HG03354 (cell line): ENCODE results near the gene FASTK.
"Not testable (repeated sequence)": the region's sequence is repeated elsewhere in the genome, so short reads cannot be mapped to it uniquely, and the experiment has no call there.

Experiments
- ATAC-seq: cut with Tn5 transposase; IDR thresholded peaks from one replicate; pipeline ENCODE4 v1.9.1; 2021; ENCODE audit warnings: mild to moderate bottlenecking; ENCODE audit not compliant: unreplicated experiment, poor library complexity, severe bottlenecking

The FASTK gene

DNA sequence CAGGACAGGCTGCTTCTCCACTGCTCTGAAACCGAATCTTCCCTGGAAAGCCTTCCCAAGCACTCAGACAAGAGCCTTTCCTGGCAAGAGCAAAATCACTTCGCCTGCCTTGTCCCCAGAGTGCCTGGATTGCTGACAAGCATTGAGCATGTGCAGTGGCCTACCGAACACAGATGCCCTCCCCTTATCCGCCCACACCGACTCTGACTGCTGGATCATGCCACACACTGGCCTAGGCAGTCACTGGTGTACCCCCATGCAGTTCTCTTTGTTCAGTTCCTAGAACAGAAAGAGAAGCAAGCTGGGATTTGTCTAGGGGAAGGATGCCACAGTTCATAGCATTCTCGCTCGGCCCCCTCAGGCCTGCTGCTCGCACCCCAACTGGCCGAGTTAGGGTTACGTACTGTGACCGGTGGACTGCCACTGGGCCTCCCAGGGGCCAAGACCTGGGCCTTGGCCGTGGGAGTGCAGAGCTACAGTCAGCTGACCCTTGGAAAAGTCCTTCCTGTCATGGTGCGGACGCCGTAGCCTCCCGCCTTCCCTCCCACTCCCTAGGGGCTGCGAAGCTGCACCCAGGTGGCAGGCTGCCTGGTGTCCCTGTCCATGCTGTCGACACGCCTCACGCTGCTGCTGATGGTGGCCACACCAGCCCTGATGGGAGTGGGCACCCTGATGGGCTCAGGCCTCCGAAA lies 45.4 kb downstream of the FASTK start:
- no peak for ATAC-seq

DNA sequence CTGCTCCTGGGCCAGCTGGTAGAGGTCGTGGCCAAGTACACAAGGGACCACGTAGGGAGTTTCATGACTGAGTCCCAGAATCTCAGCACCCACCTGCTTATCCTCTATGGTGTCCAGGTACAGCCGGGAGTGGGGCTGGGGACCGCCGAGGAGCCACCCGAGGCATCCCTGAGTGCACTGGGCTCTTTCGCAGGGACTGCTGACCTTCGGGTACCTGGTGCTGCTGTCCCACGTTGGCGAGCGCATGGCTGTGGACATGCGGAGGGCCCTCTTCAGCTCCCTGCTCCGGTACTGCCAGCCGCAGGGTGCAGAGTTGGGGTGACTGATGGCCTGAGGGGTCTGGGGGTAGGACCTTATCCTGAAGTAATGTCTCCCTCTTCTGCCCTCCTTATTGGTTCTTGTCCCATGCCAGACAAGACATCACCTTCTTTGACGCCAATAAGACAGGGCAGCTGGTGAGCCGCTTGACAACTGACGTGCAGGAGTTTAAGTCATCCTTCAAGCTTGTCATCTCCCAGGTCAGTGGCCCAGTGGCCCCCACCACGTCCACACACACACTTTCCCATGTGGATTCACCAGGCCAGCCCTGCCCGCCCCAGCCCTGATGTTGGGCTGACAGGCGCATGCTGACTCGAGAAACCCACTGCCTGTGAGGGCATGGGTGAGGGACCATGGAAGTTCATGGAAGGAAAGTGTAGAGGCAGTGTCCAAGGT lies 46.1 kb downstream of the FASTK start:
- ATAC-seq, result no peak

DNA sequence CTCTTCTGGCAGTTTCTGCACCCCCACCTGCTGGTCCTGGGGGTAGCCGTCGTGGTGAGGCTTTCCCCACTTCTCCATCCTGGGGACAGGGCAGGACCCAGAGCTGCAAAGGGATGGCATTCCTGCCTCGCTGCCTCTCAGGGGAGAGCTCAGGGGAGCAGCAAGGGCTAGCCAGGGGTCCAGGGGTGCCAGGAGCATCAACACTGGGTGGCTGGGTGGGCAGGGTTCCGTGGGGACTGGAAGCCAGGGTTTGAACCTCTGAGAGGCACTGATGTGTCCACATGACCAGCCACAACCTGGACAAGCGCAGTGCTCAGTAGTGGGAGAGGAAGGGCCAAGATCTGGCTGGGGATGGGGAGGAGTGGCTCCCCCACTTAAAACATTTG lies 46.8 kb downstream of the FASTK start:
- ATAC-seq, result no peak

DNA sequence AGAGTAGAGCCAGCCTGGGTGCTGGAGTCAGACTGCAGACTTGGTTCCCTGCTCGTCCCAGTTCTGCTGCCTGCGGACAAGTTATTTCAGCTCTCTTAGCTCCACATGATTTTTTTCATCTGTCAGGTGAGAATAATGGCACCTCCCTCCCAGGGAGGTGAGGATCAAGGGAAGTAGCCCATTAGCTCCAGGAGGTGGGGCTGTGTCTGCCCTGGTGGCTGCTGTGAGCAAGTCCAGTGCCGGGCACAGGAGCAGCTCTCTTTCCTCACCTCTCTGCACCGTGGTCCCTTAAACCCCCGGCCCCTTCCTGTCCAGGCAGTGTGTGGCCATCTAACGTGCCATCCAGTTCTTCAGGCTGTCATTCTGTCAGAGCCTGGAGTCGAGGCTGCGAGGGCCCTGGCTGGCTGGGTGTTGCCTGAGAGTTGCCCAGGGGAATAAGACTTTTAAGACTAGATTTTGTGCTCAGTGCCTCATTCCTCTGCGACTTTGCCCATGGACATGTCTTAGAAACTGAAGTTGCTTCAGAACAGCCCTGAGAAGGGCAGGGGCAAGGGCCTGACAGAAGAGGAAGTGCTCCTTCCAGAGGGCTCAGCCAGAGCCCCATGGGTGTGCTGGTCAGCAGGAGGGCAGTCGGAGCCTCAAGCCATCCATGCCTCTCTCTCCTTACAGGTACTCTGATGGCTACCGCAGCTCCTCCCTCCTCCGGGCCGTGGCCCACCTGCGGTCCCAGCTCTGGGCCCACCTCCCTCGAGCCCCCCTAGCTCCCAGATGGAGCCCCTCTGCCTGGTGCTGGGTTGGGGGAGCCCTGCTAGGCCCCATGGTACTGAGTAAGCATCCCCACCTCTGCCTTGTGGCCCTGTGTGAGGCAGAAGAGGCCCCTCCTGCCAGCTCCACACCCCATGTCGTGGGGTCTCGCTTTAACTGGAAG lies 47.4 kb downstream of the FASTK start:
- no peak for ATAC-seq

DNA sequence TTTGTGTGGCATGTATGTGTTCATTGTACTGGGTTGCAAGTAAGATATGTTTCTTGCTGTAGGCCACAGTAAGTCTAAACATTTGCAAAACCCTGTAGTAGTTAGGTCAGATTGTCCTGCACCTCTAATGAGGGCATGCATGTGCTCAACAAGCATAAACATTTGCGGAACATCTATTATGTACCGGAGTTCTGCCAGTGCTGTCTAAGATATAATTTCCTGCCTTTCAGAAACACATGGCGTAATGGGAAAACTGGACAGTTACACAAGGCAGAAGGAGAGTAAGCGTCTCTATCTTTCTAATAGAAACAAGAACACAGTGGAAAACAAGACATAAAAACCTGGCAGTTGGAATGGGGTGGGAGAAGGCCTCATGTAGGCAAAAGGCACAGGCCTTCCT lies 49.6 kb downstream of the FASTK start:
- no peak for ATAC-seq

DNA sequence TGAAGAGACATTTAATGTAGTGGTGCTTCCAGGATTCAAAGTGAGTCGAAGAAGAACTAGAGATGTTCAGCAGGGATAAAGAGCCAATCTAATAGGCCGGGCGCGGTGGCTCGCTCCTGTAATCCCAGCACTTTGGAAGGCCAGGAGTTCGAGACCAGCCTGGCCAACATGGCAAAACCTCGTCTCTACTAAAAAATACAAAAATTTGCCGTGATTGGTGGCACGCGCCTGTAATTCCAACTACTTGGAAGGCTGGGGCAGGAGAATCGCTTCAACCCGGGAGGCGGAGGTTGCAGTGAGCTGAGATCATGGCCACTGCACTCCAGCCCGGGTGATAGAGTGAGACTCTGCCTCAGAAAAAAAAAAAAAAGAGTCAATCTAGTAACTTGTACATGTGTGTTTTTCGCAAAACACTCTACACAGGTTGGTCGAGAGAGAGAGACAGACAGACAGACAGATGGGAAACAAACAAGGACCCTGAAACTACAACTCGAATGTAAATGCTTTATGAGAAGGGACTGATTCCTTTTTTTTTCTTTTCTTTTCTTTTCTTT lies 51.6 kb downstream of the FASTK start:
- ATAC-seq, result no peak

DNA sequence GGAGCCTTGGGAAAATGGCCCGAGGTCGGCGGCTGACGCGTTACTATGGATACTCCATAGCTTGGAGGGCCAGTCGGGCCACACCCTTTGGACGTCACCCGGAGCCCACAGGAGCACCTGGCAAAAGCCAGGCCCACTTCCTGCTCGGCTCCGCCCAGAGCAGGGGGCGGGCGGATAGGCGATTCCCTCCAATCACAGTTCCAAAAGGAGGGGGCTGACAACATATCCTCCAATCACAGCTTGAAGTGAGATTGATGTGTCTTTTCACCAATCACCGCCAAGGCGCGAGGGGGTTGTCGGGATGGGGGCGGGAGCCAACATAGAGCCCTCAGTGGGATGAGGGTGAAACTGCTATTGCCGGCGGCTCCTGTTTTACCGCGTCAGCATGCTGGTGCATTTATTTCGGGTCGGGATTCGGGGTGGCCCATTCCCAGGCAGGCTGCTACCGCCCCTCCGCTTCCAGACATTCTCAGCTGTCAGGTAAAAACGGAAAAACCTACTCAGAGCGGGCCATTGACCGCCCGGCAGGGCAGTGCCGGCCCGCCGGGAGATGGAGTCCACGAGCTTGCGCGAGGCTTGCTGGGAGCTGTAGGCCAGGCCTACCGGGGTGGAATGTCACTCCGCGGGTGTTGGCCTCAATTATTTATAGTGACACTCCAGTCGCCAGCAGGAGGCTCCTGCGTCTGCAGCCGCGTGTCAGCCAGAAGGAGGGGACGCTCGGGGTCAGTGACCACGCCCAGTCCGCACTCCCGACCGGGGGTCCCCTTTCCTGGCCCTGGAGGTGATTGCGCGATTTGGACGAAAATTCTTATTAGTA lies 52.3 kb downstream of the FASTK start, which contains the start of gene ABCB8:
TSS of gene ABCB8 (plus strand) at position 320 of the 817 bp plus-strand sequence. CDS start at position 386, 66 bp downstream.
- peak; percentile 96 for ATAC-seq

DNA sequence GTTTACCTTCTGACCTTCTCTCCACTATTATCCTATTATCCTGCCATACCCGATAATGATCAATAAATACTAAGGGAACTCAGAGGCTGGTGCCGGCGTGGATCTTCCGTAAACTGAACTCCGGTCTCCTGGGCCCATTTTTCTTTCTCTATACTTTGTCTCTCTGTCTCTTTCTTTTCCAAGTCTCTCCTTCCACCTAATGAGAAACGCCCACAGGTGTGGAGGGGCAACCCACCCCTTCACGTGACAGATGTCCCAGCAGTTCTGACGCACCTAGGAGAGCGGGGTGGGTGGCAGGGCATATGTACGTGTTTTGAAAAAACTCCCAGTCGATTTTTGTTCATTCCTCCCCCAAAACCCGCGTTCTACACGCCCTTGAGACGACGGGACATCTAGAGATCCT lies 52.9 kb downstream of the FASTK start:
- not testable (repeated sequence) for ATAC-seq

DNA sequence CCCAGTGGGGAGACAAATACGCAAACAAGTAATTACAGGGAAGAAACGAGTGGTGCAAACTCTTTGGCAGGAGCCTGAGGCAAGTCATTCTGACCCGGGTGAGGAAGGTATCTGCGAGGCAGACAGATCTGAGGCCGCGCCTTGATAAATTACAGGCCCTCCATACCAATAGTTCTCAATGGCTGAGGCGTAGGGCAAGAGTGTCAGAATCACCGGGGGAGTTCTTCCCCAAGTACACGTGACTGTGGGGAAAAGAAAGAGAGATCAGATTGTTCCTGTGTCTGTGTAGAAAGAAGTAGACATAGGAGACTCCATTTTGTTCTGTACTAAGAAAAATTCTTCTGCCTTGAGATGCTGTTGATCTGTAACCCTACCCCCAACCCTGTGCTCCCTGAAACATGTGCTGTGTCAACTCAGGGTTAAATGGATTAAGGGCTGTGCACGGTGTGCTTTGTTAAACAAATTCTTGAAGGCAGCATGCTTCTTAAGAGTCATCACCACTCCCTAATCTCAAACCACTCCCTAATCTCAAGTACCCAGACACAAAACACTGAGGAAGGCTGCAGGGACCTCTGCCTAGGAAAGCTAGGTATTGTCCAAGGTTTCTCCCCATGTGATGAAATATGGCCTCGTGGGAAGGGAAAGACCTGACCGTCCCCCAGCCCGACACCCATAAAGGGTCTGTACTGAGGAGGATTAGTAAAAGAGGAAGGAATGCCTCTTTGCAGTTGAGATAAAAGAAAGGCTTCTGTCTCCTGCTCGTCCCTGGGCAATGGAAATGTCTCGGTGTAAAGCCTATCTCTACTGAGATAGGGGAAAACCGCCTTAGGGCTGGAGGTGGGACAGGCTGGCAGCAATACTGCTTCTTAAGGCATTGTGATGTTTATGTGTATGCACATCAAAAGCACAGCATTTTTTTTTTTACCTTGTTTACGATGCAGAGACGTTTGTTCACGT lies 53.6 kb downstream of the FASTK start:
- not testable (repeated sequence) for ATAC-seq
